Inflammatory macrophage treated with lipopolysaccharide for 1 hour (primary cell): ENCODE results near the gene ATP6V1G3.
"Not testable (repeated sequence)": the region's sequence is repeated elsewhere in the genome, so short reads cannot be mapped to it uniquely, and the experiment has no call there.

Experiments
- DNase-seq, 2 donors: peaks; one replicate each; pipeline ENCODE4 v3.0.0-alpha.2; 2020 to 2022

ATP6V1G3 gene

GRCh38 chr1:198496216-198497143, 44.0 kb downstream of the ATP6V1G3 start:
- DNase-seq, result no peak

GRCh38 chr1:198495631-198496030, 44.8 kb downstream of the ATP6V1G3 start:
- DNase-seq, result no peak

- DNase-seq, result no peak
Measured at GRCh38 chr1:198494658-198495103, 45.8 kb downstream of the ATP6V1G3 start.

- DNase-seq, result no peak
Measured at GRCh38 chr1:198494139-198494538, 46.3 kb downstream of the ATP6V1G3 start.

- DNase-seq, result no peak
Measured at GRCh38 chr1:198493329-198493728, 47.2 kb downstream of the ATP6V1G3 start.

- DNase-seq, result no peak
Measured at GRCh38 chr1:198492872-198493271, 47.6 kb downstream of the ATP6V1G3 start.

- no peak for DNase-seq
Measured at GRCh38 chr1:198491596-198491995, 48.9 kb downstream of the ATP6V1G3 start.

- DNase-seq, result no peak
Measured at GRCh38 chr1:198491028-198491427, 49.5 kb downstream of the ATP6V1G3 start.

GRCh38 chr1:198490224-198490623, 50.3 kb downstream of the ATP6V1G3 start:
- no peak for DNase-seq

- DNase-seq, result no peak
Measured at GRCh38 chr1:198486903-198487302, 53.6 kb downstream of the ATP6V1G3 start.

GRCh38 chr1:198483645-198484044, 56.8 kb downstream of the ATP6V1G3 start:
- no peak for DNase-seq

GRCh38 chr1:198483006-198483405, 57.5 kb downstream of the ATP6V1G3 start:
- no peak for DNase-seq

GRCh38 chr1:198481661-198482060, 58.8 kb downstream of the ATP6V1G3 start:
- DNase-seq, result no peak

GRCh38 chr1:198480876-198481275, 59.6 kb downstream of the ATP6V1G3 start:
- DNase-seq, result no peak

- not testable (repeated sequence) for DNase-seq
Measured at GRCh38 chr1:198477354-198477753, 63.1 kb downstream of the ATP6V1G3 start.
